ENCODE data around the gene EHMT1.

- TF ChIP-seq CTCF (IDR thresholded peaks at IDR 0.05) (no peak), POLR2A (IDR thresholded peaks at IDR 0.05) (no peak)
These were observed 12.8 kb downstream of the EHMT1 start for GRCh38 chr9:137631345-137632229.

Measured in Peyer's patch (tissue), 4 donors.